MG63 (cell line): Measurements from ENCODE around the gene SGTA. TPM values are rescaled to one million over a fixed set of nuclear protein-coding genes. Genes with fewer than 3 reads are reported as not detected.

Experiments
- DNase-seq: peaks from one replicate; pipeline ENCODE4 v3.0.0-alpha.2; 2020
- H3K27me3 ChIP-seq: fragments of 250-450 bp; sonication (Bioruptor Pico); 2 replicates; pipeline ENCODE4 v1.5.1; 2020; ENCODE audit warnings: mild to moderate bottlenecking, moderate library complexity
- H3K36me3 ChIP-seq: fragments of 250-450 bp; sonication (Bioruptor Pico); 2 replicates; pipeline ENCODE4 v1.5.1; 2020; ENCODE audit warnings: mild to moderate bottlenecking, moderate library complexity
- H3K4me3 ChIP-seq: fragments of 250-450 bp; sonication (Bioruptor Pico); 2 replicates; pipeline ENCODE4 v1.5.1; 2020; ENCODE audit warnings: mild to moderate bottlenecking, moderate library complexity
- H3K9me3 ChIP-seq: fragments of 250-450 bp; sonication (Bioruptor Pico); 2 replicates; pipeline ENCODE4 v1.5.1; 2020; ENCODE audit warnings: mild to moderate bottlenecking, moderate library complexity
- total RNA-seq: library from RNA; depleted of rRNA; stranded (reverse); fragments of >200 nt; shearing (Covaris generic); gene quantifications from 2 replicates; pipeline ENCODE4 v1.2.3, GENCODE V29; 2014; ENCODE audit warnings: low replicate concordance

SGTA gene
- total RNA-seq, 1 experiment from 2014 or later = 87.7 TPM

- H3K9me3 ChIP-seq = no peaks in the 10 kb centered on the region
- no peaks in the 10 kb centered on the region for H3K27me3 ChIP-seq
- no peak overlapping the region for H3K4me3 ChIP-seq
- H3K36me3 ChIP-seq = peaks cover 2% of the 10 kb centered on the region; the same call in 1 of the 2 replicates
- no peak for DNase-seq
These were observed 29.6 kb upstream of the SGTA start for GRCh38 chr19:2812414-2813234.

- H3K36me3 ChIP-seq = peaks cover 2% of the 10 kb centered on the region; the same call in 1 of the 2 replicates
- H3K27me3 ChIP-seq = no peaks in the 10 kb centered on the region
- no peak for DNase-seq
- no peak overlapping the region for H3K4me3 ChIP-seq
- H3K9me3 ChIP-seq = no peaks in the 10 kb centered on the region
These were observed 28.8 kb upstream of the SGTA start for GRCh38 chr19:2811735-2812413.

DNA sequence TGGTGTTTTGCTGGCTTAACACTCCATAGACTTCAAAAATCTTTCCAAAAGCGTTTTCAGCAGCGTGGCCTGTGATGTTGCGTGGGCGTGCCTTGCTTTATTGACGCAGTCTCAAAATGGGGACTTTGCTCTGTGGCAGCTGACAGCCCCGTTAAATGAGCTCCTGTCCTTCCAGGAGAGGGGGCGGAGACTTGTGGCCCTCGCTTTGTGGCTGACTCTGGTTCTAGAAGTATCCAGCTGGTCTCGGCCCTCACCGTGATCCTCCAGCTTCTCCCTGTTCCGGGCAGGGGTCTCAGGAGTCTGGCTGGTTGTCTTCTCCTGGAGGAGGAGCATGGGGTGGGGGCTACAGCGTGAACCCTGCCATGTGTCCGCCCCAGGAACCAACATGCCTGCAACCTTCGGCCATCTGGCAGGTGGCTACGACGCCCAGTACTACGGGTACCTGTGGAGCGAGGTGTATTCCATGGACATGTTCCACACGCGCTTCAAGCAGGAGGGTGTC, 28.2 kb upstream of the SGTA start:
- H3K4me3 ChIP-seq = no peak overlapping the region
- no peak for DNase-seq
- no peaks in the 10 kb centered on the region for H3K27me3 ChIP-seq
- peaks cover 2% of the 10 kb centered on the region; the same call in 1 of the 2 replicates for H3K36me3 ChIP-seq
- H3K9me3 ChIP-seq = no peaks in the 10 kb centered on the region

DNA sequence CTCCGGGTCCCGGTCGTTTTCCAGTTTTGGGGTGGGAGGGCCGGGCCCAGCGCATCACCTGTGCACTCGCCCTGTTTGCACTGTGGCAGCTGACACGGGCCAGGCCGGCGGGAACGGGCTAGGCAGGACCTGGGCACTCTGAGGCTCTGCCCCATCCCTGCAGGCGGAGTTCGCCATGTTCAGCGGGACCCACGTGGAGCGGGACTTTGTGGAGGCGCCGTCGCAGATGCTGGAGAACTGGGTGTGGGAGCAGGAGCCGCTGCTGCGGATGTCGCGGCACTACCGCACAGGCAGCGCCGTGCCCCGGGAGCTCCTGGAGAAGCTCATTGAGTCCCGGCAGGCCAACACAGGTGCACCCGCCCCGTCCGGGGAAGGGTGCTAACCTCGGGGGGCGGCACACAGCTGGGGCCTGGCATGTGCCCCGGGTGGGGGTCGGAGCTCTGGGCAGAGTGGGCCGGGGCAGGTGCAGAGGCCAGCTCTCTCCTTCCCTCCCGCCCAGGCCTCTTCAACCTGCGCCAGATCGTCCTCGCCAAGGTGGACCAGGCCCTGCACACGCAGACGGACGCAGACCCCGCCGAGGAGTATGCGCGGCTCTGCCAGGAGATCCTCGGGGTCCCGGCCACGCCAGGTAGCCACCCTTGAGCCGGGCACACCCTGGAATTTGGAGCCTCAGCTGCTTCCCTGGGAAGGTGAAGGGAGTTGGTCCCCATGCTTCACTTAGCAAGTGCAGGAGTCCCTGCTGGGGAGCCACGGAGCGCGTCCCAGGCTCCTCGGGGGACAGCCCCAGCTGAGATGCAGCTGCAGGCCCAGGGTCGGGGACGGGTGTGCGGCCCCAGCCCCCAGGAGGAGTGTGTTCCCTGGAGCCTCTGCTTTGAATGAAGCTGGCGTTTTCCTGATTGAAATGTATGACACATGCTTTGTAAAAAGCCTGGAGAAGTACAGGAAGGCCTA, 27.3 kb upstream of the SGTA start:
- H3K27me3 ChIP-seq = no peaks in the 10 kb centered on the region
- peaks cover 3% of the 10 kb centered on the region; the same call in 1 of the 2 replicates for H3K36me3 ChIP-seq
- DNase-seq = no peak
- no peak overlapping the region for H3K4me3 ChIP-seq
- no peaks in the 10 kb centered on the region for H3K9me3 ChIP-seq

GRCh38 chr19:2809387-2810140, 26.5 kb upstream of the SGTA start:
- Histone ChIP-seq H3K27me3 (no peaks in the 10 kb centered on the region), H3K36me3 (peaks cover 4% of the 10 kb centered on the region; the same call in 1 of the 2 replicates)

DNA sequence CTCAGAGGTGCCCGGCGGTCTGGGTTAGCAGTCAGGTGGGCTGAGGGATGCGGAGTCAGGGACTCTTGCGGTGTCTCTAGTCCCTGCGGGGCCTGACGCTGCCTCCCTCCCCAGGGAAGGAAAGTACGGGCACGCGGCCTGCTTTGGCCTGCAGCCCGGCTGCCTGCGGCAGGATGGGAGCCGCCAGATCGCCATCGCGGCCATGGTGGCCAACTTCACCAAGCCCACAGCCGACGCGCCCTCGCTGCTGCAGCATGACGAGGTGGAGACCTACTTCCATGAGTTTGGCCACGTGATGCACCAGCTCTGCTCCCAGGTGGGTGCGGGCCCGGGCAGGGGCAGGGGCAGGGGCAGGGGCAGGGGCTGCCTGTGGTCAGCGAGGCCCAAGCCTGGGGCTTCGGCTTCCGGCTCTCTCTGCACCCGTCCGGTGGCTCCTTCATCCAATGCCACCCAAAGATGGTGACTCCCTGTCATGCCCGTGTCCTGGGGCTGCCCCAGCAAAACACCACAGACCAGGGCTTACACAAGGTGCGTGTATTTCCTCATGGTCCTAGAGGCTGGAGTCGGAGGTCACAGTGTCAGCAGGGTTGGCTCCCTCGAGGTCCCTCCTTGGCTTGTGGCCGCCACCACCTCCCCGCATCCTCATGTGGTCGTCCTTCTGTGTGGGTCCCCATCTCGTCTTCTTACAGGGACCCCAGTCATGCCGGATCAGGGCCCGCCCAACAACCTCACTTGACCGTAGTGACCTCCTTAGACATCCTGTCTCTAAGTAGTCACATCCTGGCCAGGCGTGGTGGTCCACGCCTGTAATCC, 25.3 kb upstream of the SGTA start:
- Histone ChIP-seq H3K9me3 (no peaks in the 10 kb centered on the region), H3K36me3 (peaks cover 4% of the 10 kb centered on the region; the same call in 1 of the 2 replicates), H3K4me3 (no peak overlapping the region), H3K27me3 (no peaks in the 10 kb centered on the region)
- DNase-seq = no peak

More at GRCh38 chr19:2809387-2810140, 26.5 kb upstream of the SGTA start:
- Histone ChIP-seq H3K9me3 (no peaks in the 10 kb centered on the region), H3K4me3 (no peak overlapping the region)
- DNase-seq = no peak

DNA sequence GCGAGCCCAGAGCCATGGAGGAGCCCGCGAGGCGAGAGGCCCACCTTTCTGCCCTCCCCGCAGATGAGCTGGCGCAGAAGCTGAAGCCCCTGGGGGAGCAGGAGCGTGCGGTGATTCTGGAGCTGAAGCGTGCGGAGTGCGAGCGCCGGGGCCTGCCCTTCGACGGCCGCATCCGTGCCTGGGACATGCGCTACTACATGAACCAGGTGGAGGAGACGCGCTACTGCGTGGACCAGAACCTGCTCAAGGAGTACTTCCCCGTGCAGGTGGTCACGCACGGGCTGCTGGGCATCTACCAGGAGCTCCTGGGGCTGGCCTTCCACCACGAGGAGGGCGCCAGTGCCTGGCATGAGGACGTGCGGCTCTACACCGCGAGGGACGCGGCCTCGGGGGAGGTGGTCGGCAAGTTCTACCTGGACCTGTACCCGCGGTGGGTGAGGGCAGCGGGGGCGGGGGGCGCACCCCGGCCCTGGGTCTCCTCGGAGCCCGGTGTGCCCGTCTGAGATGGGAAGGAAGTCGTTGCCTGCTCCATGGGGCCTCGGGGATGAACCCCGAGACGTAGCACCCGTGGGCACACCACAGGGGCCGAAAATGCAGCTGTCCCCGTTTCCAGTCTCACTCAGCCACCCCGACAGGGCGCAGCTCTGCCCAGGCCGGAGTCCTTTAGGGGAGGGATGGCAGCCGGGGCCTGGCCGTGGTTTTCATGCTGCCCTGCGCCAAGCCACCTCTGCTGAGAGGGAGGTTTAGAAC, 24.5 kb upstream of the SGTA start:
- Histone ChIP-seq H3K36me3 (peaks cover 4% of the 10 kb centered on the region; the same call in 1 of the 2 replicates), H3K9me3 (no peaks in the 10 kb centered on the region), H3K27me3 (no peaks in the 10 kb centered on the region), H3K4me3 (no peak overlapping the region)
- no peak for DNase-seq

GRCh38 chr19:2806736-2807378, 23.8 kb upstream of the SGTA start:
- DNase-seq = no peak
- Histone ChIP-seq H3K36me3 (peaks cover 4% of the 10 kb centered on the region; the same call in 1 of the 2 replicates), H3K4me3 (no peak overlapping the region), H3K27me3 (no peaks in the 10 kb centered on the region), H3K9me3 (no peaks in the 10 kb centered on the region)

DNA sequence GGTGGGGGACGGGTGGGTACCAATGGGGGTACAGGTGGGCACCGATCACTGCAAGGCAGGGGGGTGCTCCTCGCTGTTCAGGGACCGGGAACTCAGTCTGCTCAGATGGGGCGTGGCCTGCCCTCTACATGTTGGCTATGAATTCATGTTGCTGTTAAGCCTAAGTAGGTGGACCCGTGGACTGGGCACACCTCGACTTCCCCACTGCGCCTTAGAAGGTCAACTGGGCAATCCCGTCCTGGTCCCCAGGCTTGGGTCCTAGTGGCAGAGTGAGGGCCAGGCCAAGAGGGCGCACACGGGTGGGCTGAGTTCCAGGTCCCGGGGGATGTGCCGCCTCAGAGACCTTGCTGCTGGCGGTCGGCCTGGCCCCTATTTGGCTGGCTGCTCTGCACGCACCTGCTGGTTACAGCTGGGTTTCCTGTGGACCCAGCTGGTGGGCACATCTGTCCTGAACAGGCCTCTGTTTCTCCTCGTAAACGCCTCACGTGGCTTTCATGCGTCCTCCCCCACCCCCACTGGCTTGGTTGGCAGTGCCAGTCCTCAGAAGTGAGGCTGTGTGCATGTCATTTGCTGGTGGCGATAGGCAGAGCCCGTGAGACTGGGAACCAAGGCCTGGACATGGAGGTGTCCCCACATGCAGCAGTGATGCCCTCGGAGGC, 23.0 kb upstream of the SGTA start:
- Histone ChIP-seq H3K36me3 (peaks cover 4% of the 10 kb centered on the region; the same call in 1 of the 2 replicates), H3K27me3 (no peaks in the 10 kb centered on the region), H3K9me3 (no peaks in the 10 kb centered on the region), H3K4me3 (no peak overlapping the region)
- DNase-seq = no peak

GRCh38 chr19:2805261-2805900, 22.3 kb upstream of the SGTA start:
- Histone ChIP-seq H3K4me3 (no peak overlapping the region), H3K36me3 (peaks cover 4% of the 10 kb centered on the region; the same call in 1 of the 2 replicates), H3K27me3 (no peaks in the 10 kb centered on the region), H3K9me3 (no peaks in the 10 kb centered on the region)
- DNase-seq = no peak

GRCh38 chr19:2804156-2805004, 21.3 kb upstream of the SGTA start:
- DNase-seq = no peak
- Histone ChIP-seq H3K27me3 (no peaks in the 10 kb centered on the region), H3K4me3 (no peak overlapping the region), H3K9me3 (no peaks in the 10 kb centered on the region), H3K36me3 (peaks cover 4% of the 10 kb centered on the region; the same call in 1 of the 2 replicates)

- Histone ChIP-seq H3K27me3 (no peaks in the 10 kb centered on the region), H3K9me3 (no peaks in the 10 kb centered on the region), H3K4me3 (no peak overlapping the region), H3K36me3 (peaks cover 2% of the 10 kb centered on the region; the same call in 1 of the 2 replicates)
- no peak for DNase-seq
These were observed 20.5 kb upstream of the SGTA start for GRCh38 chr19:2803486-2804155.
